ENCODE measurements around the gene ARF3. TPM values are rescaled to one million over a fixed set of nuclear protein-coding genes. Genes with fewer than 3 reads are reported as not detected.

ARF3 gene
- total RNA-seq, 2 experiments from 2014 or later = 58.3 to 67.6 TPM

GRCh38 chr12:48930475-48930874, 26.8 kb downstream of the ARF3 start:
- no peak overlapping the region for H3K4me3 Mint-ChIP-seq
- ChIA-PET POLR2A (no interaction called here), CTCF (interaction anchor here (1.3 to 3.8 kb wide), 11 partner anchors 8 to 113 kb away, joined by 3 to 13 read pairs (median 6); partner anchors contain the start of gene WNT1)
- no peaks in the 10 kb centered on the region for H3K27me3 Mint-ChIP-seq
- H3K36me3 Mint-ChIP-seq (ENCODE audit: low read depth) = peaks cover 15% of the 10 kb centered on the region
- TF ChIP-seq CTCF (IDR thresholded peaks at IDR 0.05) = no peak
- DNase-seq (no peak), ATAC-seq (no peak)
- peaks cover 36% of the 10 kb centered on the region for H3K4me1 Mint-ChIP-seq (ENCODE audit: low read depth)
- no peaks in the 10 kb centered on the region for H3K9me3 Mint-ChIP-seq
- no peak overlapping the region for H3K27ac Mint-ChIP-seq
- intact Hi-C loops (cut with micrococcal nuclease) = loop anchor here (5.0 kb wide), 1 partner anchor 47 kb away; the partner anchor contains the start of gene WNT1

- no peak for DNase-seq
- Mint-ChIP-seq H3K4me1 (ENCODE audit: low read depth) (peaks cover 34% of the 10 kb centered on the region), H3K36me3 (ENCODE audit: low read depth) (peaks cover 15% of the 10 kb centered on the region), H3K9me3 (no peaks in the 10 kb centered on the region), H3K27ac (no peak overlapping the region), H3K27me3 (no peaks in the 10 kb centered on the region), H3K4me3 (no peak overlapping the region)
- ATAC-seq = no peak
- no peak for TF ChIP-seq CTCF (IDR thresholded peaks at IDR 0.05)
- intact Hi-C loops (cut with micrococcal nuclease) = no loop called here
- ChIA-PET CTCF (interaction anchor here (0.5 to 3.8 kb wide), 14 partner anchors 8 to 1236 kb away, joined by 3 to 13 read pairs (median 4); partner anchors contain the start of gene WNT1), POLR2A (interaction anchor here (0.6 to 1.2 kb wide), 3 partner anchors 70 to 246 kb away, joined by 3 to 4 read pairs (median 3); no protein-coding TSS in a partner anchor)
Measured at GRCh38 chr12:48929551-48929950, 27.7 kb downstream of the ARF3 start.

- Mint-ChIP-seq H3K4me1 (ENCODE audit: low read depth) (peaks cover 35% of the 10 kb centered on the region), H3K9me3 (no peaks in the 10 kb centered on the region), H3K27ac (peak overlapping the region; percentile 69), H3K36me3 (ENCODE audit: low read depth) (peaks cover 29% of the 10 kb centered on the region), H3K4me3 (peak overlapping the region; percentile 2), H3K27me3 (no peaks in the 10 kb centered on the region)
- ATAC-seq (no peak), DNase-seq (no peak)
- intact Hi-C loops (cut with micrococcal nuclease) = no loop called here
- no peak for TF ChIP-seq CTCF (IDR thresholded peaks at IDR 0.05)
- POLR2A ChIA-PET = interaction anchor here (0.6 to 1.2 kb wide), 4 partner anchors 11 to 204 kb away, joined by 3 to 4 read pairs (median 3); partner anchors contain the start of genes TUBA1B and WNT10B
- CTCF ChIA-PET = interaction anchor here (1.0 to 8.3 kb wide), 5 partner anchors 8 to 74 kb away, joined by 4 to 87 read pairs (median 6); no protein-coding TSS in a partner anchor
Measured at GRCh38 chr12:48927261-48927660, 30.0 kb downstream of the ARF3 start.

- H3K4me3 Mint-ChIP-seq = peak within 1 kb of the TSS; percentile 88
- TF ChIP-seq CTCF (IDR thresholded peaks at IDR 0.05) = no peak
- ATAC-seq (peak; percentile 92), DNase-seq (peak; percentile 90)
- H3K4me1 Mint-ChIP-seq (ENCODE audit: low read depth) = peaks cover 48% of the 10 kb centered on the region
- intact Hi-C loops (cut with micrococcal nuclease) = no loop called here
- ChIA-PET CTCF (interaction anchor here (0.6 to 8.3 kb wide), 25 partner anchors 10 to 156 kb away, joined by 3 to 87 read pairs (median 5); partner anchors contain the start of genes ARF3, DDX23, PRKAG1 and RND1), POLR2A (interaction anchor here (0.6 to 6.2 kb wide), 26 partner anchors 9 to 263 kb away, joined by 3 to 39 read pairs (median 4); partner anchors contain the start of genes ARF3, DDX23, PRKAG1 and RND1)
- H3K36me3 Mint-ChIP-seq (ENCODE audit: low read depth) = peaks cover 38% of the 10 kb centered on the region
- H3K27ac Mint-ChIP-seq = peak within 1 kb of the TSS; percentile 96
- no peaks in the 10 kb centered on the region for H3K9me3 Mint-ChIP-seq
- no peaks in the 10 kb centered on the region for H3K27me3 Mint-ChIP-seq
Measured at GRCh38 chr12:48925304-48926011, 31.8 kb downstream of the ARF3 start, which contains the start of gene FKBP11. FKBP11 (minus strand) TSS chr12:48925492; CDS start chr12:48925428, 64 bp downstream.

Measured in activated CD8-positive, alpha-beta T cell treated with anti-CD3 and anti-CD28 coated beads for 36 hours (primary cell).